K562 (cell line): Measurements from ENCODE around the gene ICOSLG. TPM values are rescaled to one million over a fixed set of nuclear protein-coding genes. Genes with fewer than 3 reads are reported as not detected.

ENCODE experiments used
- KLF6 ChIP-seq: fragments of 250-450 bp; sonication (Bioruptor Pico); IDR thresholded peaks from 2 replicates; pipeline ENCODE4 v1.4.0; 2020; ENCODE audit warnings: mild to moderate bottlenecking, moderate library complexity, borderline replicate concordance
- MAFK ChIP-seq: IDR thresholded peaks from 2 replicates; pipeline ENCODE4 v1.6.1; 2011; ENCODE audit warnings: low read length, improper control_type of control experiment
- PRPF4 ChIP-seq: fragments of 200-400 bp; formaldehyde crosslinking; IDR thresholded peaks from one replicate; pipeline ENCODE4 v1.6.1; 2017; ENCODE audit warnings: low read length, low read depth, mild to moderate bottlenecking; ENCODE audit not compliant: insufficient read depth, poor library complexity, severe bottlenecking
- REST ChIP-seq, 2 experiments: fragments of 450-650 bp; formaldehyde crosslinking in 1 of 2; IDR thresholded peaks; 2 replicates each; pipeline versions ENCODE4 v1.4.0 to v1.6.1; 2014 to 2020; ENCODE audit warnings: mild to moderate bottlenecking in 2 of 2, borderline replicate concordance in 1 of 2, low read depth in 1 of 2
- UBTF ChIP-seq, 2 experiments: IDR thresholded peaks; 2 replicates each; pipeline ENCODE4 v1.6.1; 2012; ENCODE audit warnings: improper control_type of control experiment in 2 of 2, low read depth in 2 of 2, low read length in 2 of 2, borderline replicate concordance in 1 of 2
- ZNF140 ChIP-seq: fragments of 250-450 bp; sonication (Bioruptor Pico); IDR thresholded peaks from 2 replicates; pipeline ENCODE4 v1.8.0; 2021; ENCODE audit warnings: moderate library complexity, mild to moderate bottlenecking, inconsistent platforms
- polyA plus RNA-seq, 8 experiments: library from polyadenylated mRNA; depleted of rRNA in 4 of 8; stranded (reverse) in 5 of 8; unstranded in 3 of 8; fragments of >200 nt; fragmentation: Nextera tagmentation in 2 of 8; fragmentation: Illumina TruSeq in 1 of 8; extraction: Ambion mirVana in 2 of 8; extraction: Trizol in 1 of 8; gene quantifications; 2 replicates each; pipeline versions ENCODE4 v1.2.1 to v1.2.3, GENCODE V29; 2011 to 2014; ENCODE audit warnings: inconsistent platforms in 1 of 8, missing spikeins in 1 of 8
- total RNA-seq, 7 experiments: library from RNA; depleted of rRNA in 6 of 7; stranded (reverse); fragments of >200 nt in 6 of 7; fragmentation: Illumina TruSeq in 2 of 7; extraction: Trizol in 2 of 7; gene quantifications; 2 replicates each; pipeline versions ENCODE4 v1.2.1 to v1.2.3, GENCODE V29; 2011 to 2021; ENCODE audit warnings: low replicate concordance in 1 of 7
- TF ChIP-seq, protein P1 (sequence below): sonication (generic); formaldehyde crosslinking; IDR thresholded peaks from 2 replicates; pipeline ENCODE4 v1.8.0; 2023; ENCODE audit warnings: missing genetic modification reagents, mild to moderate bottlenecking, borderline replicate concordance
- TF ChIP-seq, protein P2 (sequence below): fragments of 450-650 bp; formaldehyde crosslinking; IDR thresholded peaks from 2 replicates; pipeline ENCODE4 v1.4.0; 2022; ENCODE audit warnings: mild to moderate bottlenecking, moderate library complexity

ICOSLG gene
- total and polyA plus RNA-seq, 9 of the 15 experiments (the other 6 are each of a cell fraction or from before 2014, with no cell fraction given) = 0.01 to 1.4 (median 0.15) TPM

GRCh38 chr21:44267655-44268142, 27.0 kb upstream of the ICOSLG start (continued):
- TF ChIP-seq REST (IDR thresholded peaks at IDR 0.05; ENCODE audit: borderline replicate concordance) (peak; percentile 96), REST (CRISPR knock-in tag; IDR thresholded peaks at IDR 0.05; ENCODE audit: low read depth) (no peak), ZNF140 (CRISPR knock-in tag) (no peak), KLF6 (CRISPR knock-in tag) (no peak), PRPF4 (no peak), MAFK (no peak; the same call in 1 of the 2 replicates), UBTF (IDR thresholded peaks at IDR 0.05; ENCODE audit: borderline replicate concordance in 1 of 2, low read depth in 2 of 2, low read length in 2 of 2) (no peak; a peak in 1 of 4 replicates)
- TF ChIP-seq, protein P1, sequence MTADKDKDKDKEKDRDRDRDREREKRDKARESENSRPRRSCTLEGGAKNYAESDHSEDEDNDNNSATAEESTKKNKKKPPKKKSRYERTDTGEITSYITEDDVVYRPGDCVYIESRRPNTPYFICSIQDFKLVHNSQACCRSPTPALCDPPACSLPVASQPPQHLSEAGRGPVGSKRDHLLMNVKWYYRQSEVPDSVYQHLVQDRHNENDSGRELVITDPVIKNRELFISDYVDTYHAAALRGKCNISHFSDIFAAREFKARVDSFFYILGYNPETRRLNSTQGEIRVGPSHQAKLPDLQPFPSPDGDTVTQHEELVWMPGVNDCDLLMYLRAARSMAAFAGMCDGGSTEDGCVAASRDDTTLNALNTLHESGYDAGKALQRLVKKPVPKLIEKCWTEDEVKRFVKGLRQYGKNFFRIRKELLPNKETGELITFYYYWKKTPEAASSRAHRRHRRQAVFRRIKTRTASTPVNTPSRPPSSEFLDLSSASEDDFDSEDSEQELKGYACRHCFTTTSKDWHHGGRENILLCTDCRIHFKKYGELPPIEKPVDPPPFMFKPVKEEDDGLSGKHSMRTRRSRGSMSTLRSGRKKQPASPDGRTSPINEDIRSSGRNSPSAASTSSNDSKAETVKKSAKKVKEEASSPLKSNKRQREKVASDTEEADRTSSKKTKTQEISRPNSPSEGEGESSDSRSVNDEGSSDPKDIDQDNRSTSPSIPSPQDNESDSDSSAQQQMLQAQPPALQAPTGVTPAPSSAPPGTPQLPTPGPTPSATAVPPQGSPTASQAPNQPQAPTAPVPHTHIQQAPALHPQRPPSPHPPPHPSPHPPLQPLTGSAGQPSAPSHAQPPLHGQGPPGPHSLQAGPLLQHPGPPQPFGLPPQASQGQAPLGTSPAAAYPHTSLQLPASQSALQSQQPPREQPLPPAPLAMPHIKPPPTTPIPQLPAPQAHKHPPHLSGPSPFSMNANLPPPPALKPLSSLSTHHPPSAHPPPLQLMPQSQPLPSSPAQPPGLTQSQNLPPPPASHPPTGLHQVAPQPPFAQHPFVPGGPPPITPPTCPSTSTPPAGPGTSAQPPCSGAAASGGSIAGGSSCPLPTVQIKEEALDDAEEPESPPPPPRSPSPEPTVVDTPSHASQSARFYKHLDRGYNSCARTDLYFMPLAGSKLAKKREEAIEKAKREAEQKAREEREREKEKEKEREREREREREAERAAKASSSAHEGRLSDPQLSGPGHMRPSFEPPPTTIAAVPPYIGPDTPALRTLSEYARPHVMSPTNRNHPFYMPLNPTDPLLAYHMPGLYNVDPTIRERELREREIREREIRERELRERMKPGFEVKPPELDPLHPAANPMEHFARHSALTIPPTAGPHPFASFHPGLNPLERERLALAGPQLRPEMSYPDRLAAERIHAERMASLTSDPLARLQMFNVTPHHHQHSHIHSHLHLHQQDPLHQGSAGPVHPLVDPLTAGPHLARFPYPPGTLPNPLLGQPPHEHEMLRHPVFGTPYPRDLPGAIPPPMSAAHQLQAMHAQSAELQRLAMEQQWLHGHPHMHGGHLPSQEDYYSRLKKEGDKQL (CRISPR knock-in tag) = 0 out of 2 replicates have a peak, but pooled peaks have one; percentile 43
- TF ChIP-seq, protein P2, sequence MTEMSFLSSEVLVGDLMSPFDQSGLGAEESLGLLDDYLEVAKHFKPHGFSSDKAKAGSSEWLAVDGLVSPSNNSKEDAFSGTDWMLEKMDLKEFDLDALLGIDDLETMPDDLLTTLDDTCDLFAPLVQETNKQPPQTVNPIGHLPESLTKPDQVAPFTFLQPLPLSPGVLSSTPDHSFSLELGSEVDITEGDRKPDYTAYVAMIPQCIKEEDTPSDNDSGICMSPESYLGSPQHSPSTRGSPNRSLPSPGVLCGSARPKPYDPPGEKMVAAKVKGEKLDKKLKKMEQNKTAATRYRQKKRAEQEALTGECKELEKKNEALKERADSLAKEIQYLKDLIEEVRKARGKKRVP = no peak
